IPS-NIHi7 (cell line): Measurements from ENCODE around the gene EID3.
"Not testable (repeated sequence)": the region's sequence is repeated elsewhere in the genome, so short reads cannot be mapped to it uniquely, and the experiment has no call there.

Experiments
- DNase-seq: peaks from one replicate; pipeline ENCODE4 v3.0.0; 2012; ENCODE audit warnings: mixed read lengths; ENCODE audit errors: extremely low spot score

Gene EID3

DNA sequence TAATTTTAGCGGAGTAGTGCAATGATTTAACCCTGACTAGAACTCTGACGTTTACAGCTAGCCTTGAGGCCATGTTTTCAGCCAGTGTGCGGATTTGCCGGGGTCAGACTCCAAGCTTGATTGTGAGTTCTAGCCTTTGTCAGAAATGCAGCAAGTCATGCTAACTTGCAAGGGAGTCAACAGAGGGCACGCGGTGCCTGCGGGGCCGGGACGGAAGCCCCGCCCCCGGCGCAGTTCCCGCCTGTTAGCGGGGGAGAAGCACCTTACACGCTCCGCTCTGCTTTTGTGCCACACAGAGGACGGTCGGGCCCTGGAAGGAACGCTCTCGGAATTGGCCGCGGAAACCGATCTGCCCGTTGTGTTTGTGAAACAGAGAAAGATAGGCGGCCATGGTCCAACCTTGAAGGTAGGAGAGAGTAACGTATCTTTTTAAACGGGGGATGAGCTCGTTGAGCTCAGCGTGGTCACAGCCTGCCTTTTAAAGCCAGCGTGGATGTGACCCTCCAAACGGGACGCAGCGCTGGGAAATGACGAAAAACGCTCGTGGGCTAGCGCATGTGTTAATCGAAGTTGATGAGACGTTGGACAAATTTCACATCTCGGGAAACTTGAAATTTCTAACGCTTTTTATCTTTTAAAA, 14.8 kb upstream of the EID3 start:
- peak; percentile 91 for DNase-seq

GRCh38 chr12:104290320-104290719, 13.2 kb upstream of the EID3 start:
- no peak for DNase-seq

DNA sequence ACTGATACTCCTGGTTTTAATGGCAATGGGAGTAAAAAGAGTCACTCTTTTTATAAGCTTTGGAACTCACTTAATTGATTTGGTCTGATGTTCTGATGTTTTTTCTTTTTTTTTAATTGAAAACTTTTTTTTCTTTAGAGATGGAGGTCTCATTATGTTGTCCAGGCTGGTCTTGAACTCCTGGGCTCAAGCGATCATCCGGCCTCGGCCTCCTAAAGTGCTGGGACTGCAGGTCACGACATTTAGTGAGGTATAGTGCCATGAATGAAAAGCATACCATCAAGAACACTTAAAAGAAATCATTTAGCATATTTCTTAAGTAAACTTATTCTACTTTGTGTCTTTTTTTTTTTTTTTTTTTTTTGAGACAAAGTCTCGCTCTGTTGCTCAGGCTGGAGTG, 12.7 kb upstream of the EID3 start:
- no peak for DNase-seq

GRCh38 chr12:104291867-104292524, 11.5 kb upstream of the EID3 start:
- no peak for DNase-seq

DNA sequence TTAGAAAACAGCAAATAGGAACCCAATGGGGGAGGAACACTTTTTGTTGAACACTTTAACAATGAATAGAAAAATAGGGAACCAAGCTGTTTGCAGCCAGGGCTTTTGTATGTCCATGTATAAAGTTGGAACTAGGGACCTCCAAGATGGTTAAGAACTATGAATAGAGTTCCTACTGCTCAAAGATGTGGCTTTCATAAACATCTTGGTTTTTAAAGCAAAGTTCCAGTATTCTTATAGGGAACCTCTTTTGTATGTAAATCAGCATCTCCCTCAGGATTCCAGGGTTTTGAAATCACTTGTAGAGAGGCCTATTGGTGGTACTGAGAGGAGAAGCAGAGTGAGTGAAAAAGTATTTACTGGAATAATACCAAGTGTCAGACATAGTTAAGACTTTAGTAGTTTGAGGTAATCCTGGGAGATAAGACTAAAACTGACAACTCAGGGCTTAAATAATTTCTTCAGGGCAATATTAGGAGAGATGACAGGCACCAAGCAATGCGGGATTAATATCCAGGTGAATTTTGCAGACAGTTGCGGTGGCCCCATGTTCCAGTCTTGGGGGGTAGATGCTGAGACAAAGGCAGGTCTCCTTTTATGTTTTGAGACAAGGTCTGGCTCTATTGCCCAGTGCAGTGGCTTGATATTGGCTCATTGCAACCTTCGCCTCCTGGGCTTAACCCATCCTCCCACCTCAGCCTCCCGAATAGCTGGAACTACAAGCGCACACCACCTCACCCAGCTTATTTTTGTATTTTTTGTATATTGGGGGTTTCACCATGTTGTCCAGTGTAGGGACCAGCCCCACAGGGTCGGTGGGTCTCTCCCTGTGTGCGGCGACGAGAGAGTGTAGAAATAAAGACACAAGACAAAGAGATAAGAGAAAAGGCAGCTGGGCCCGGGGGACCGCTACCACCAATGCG, 10.4 kb upstream of the EID3 start:
- no peak for DNase-seq

GRCh38 chr12:104294158-104294859, 9.2 kb upstream of the EID3 start:
- not testable (repeated sequence) for DNase-seq

GRCh38 chr12:104294927-104295668, 8.4 kb upstream of the EID3 start:
- DNase-seq: no peak

DNA sequence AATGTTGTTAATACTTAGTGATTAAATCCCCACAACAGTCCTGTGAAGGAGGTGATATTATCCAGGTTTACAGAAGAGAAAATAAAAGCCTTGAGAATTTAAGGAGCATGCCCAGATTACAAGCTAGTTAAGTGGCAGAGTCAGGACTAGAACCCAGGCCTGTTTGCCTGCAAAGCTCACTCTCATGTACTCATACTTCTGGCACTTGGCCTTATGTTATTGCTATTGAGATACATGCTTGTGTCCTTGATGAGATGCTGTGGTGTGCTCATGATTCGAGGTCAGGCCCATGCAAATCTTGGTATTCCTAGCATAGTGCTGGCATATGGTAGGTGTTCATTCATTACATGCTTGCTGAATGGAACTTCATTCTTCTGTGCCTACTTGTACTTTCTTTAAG, 7.6 kb upstream of the EID3 start:
- DNase-seq: no peak

- no peak for DNase-seq
These were observed 6.8 kb upstream of the EID3 start for GRCh38 chr12:104296718-104297117.

GRCh38 chr12:104297477-104298113, 5.9 kb upstream of the EID3 start:
- DNase-seq: no peak

DNA sequence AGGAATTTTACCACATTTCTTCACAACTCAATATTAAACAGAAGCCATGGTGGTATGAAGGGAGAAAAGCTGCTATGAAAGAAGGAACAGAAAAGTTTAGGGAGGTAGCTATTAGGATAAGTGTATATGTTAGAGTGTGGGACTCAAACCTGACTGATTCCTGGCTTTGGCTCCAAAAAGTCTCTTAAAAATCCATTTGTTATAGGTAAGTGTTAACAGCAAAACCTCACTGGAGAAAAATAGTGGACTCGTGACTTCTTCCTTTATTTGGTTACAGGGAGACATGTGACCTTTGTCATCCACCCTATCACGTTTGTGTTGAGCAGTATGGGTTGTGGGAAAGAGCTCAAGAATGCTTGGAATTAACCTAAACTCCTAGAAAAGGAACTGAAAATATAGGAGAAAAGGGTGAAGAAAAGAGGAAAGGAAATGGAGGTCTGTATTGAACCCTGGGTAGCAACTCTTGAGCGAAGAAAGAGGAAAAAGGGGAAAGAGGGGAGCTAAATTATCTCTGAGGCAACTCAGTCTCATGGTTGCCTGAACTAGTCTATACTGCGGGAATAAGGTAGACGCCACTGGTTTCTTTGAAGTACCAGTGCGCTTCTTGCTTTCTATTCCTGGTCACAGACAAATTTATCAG, 3.6 kb upstream of the EID3 start:
- DNase-seq: no peak

DNA sequence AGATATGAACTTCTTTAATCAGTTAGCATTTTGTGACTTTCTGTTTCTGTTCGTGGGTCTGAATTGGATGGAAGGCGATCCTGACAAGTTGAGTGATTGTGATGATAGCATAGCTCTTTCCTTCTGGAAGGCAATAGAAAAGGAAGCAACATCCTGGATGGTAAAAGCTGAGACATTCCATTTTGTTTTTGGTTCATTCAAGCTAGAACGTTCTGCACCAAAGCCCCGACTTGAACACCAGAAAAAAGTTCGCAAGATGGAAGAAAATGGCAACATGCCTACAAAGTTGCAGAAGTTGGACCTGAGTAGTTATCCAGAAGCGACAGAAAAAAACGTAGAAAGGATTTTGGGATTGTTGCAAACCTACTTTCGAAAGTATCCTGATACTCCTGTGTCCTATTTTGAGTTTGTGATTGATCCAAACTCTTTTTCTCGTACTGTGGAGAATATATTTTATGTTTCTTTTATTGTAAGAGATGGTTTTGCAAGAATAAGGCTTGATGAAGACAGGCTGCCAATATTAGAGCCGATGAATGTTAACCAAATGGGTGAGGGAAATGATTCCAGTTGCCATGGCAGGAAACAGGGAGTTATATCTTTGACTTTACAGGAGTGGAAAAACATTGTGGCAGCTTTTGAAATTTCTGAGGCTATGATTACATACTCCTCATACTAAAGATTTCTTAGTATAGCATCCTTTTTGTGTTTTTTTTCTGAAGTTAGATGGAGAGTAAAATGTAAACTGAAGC, 896 bp downstream of the EID3 start:
- no peak for DNase-seq

DNA sequence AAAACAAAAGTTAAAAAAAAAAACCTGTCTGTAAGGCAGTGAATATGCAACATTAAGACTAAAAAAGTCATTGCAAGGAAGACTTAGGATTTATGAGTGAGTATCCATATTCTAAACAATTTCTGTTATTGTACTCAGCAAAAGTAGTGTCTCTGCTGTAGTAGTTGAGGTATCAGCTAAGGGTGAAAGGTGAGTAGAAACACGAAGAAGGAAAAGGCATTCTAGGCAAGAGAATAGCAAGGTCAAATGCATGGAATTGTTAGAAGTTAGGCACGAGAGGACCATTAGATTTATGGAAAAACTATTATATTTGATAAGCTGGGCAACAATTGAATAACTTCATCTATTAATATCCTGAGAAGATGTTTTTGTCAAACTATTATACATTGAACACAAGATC, 1.8 kb downstream of the EID3 start:
- no peak for DNase-seq

DNA sequence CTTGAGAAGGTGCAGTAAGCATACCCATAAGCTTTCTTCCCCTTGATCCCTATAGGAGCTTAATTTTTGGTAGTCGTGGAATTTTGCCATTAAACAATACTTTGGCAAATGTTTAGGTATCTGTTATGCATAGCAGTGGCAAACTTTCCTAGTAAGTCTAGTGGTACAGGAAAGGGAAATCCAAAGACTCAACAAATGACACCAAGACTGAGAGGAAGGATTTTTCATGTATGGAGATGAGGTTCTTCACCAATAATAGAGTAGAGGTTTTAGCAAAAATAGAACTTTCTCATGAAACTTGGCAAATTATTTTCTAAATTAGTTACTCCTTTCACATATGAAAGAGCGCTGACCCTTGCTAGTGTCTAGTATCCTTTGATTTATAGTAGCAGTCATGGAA, 2.8 kb downstream of the EID3 start:
- no peak for DNase-seq

GRCh38 chr12:104306943-104307654, 3.6 kb downstream of the EID3 start:
- no peak for DNase-seq

- no peak for DNase-seq
These were observed 4.1 kb downstream of the EID3 start for GRCh38 chr12:104307655-104308000.

GRCh38 chr12:104309446-104309993, 6.0 kb downstream of the EID3 start:
- DNase-seq: no peak

DNA sequence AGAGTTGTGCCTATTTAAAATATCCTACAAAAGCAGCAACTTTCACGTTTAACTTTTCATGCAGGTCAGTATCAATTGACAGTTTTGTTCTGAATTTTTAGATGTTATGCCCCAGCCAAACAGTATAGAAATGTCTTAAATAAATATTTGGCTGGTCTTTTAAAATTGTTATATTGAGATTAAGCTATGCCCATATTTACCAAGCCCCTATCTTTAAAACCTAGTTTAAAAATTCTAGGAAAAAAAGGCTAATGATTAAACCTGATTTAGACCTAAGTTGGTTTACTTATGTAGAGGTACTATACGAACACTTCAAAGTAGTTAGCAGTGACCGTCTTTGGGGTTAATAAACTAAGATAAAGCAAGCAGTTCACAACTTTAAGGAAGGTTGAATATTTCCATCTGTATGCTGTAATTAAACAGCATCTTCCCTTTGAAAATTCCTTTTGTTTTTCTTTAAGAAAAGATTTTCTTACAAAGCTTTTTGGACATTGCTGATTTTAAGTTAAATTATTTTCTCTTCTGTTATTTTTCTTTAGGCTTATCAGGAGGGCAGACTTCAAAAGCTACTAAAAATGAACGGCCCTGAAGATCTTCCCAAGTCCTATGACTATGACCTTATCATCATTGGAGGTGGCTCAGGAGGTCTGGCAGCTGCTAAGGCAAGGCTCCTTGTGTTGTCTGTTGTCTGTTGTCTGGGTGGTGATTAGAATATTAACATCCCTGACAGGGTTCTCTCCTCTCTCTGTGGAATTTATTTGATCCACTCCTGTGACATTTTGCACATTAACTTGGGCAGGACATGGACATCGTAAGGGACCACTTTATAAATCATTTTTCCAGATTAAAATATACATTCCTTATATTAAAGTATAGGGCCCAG, 7.5 kb downstream of the EID3 start:
- no peak for DNase-seq
